ENCODE measurements around the gene IQGAP3. TPM values are rescaled to one million over a fixed set of nuclear protein-coding genes. Genes with fewer than 3 reads are reported as not detected.
A peak's percentile ranks its signal among the peaks of the same experiment; 100 is the strongest.

The IQGAP3 gene
- polyA plus RNA-seq, 1 donor from 2014 or later: not detected

GRCh38 chr1:156593661-156593989 lies 21.3 kb upstream of the IQGAP3 start:
- Histone ChIP-seq H3K36me3 (ENCODE audit: insufficient read depth, low read length) (no peaks in the 10 kb centered on the region), H3K9me2 (ENCODE audit: insufficient read depth, low read length) (no peaks in the 10 kb centered on the region), H3K27ac (ENCODE audit: low read length) (peak overlapping the region; percentile 84), H3K9ac (ENCODE audit: low read length) (peak overlapping the region; percentile 17), H3K27me3 (ENCODE audit: insufficient read depth, low read depth, low read length) (no peaks in the 10 kb centered on the region), H4K20me1 (ENCODE audit: insufficient read depth) (no peaks in the 10 kb centered on the region), H2AFZ (ENCODE audit: low read depth, low read length) (no peak overlapping the region), H3K4me3 (ENCODE audit: low read length) (peak overlapping the region; percentile 86), H3K79me2 (replicated peaks; ENCODE audit: insufficient read depth, low read length) (no peaks in the 10 kb centered on the region), H3F3A (ENCODE audit: insufficient read depth, low read length, poor library complexity, severe bottlenecking) (no peaks in the 10 kb centered on the region), H3K9me3 (ENCODE audit: low read length) (no peaks in the 10 kb centered on the region), H3K4me2 (ENCODE audit: low read length) (no peak overlapping the region)
- TF ChIP-seq EZH2 (IDR thresholded peaks at IDR 0.05; ENCODE audit: borderline replicate concordance, insufficient read depth, low read length, poor library complexity, severe bottlenecking) (no peak), CTCF (IDR thresholded peaks at IDR 0.05; ENCODE audit: poor library complexity, severe bottlenecking) (no peak), SMC3 (conservative IDR thresholded peaks at IDR 0.05; ENCODE audit: poor library complexity) (no peak), POLR2AphosphoS5 (IDR thresholded peaks at IDR 0.05) (no peak), TAF1 (IDR thresholded peaks at IDR 0.05; ENCODE audit: low read depth) (no peak), RAD21 (conservative IDR thresholded peaks at IDR 0.05) (no peak), MXI1 (conservative IDR thresholded peaks at IDR 0.05; ENCODE audit: poor library complexity, severe bottlenecking) (no peak), EP300 (conservative IDR thresholded peaks at IDR 0.05; ENCODE audit: poor library complexity, severe bottlenecking) (no peak), REST (IDR thresholded peaks at IDR 0.05; ENCODE audit: borderline replicate concordance) (no peak)

- Histone ChIP-seq H3K79me2 (replicated peaks; ENCODE audit: insufficient read depth, low read length) (no peaks in the 10 kb centered on the region), H3K9me2 (ENCODE audit: insufficient read depth, low read length) (no peaks in the 10 kb centered on the region), H3K27me3 (ENCODE audit: insufficient read depth, low read depth, low read length) (no peaks in the 10 kb centered on the region), H3K36me3 (ENCODE audit: insufficient read depth, low read length) (no peaks in the 10 kb centered on the region), H3K27ac (ENCODE audit: low read length) (peak overlapping the region; percentile 84), H3K4me2 (ENCODE audit: low read length) (peak overlapping the region; percentile 43), H3K9me3 (ENCODE audit: low read length) (no peaks in the 10 kb centered on the region), H4K20me1 (ENCODE audit: insufficient read depth) (no peaks in the 10 kb centered on the region), H3K9ac (ENCODE audit: low read length) (peak overlapping the region; percentile 17), H3K4me3 (ENCODE audit: low read length) (peak overlapping the region; percentile 86), H3F3A (ENCODE audit: insufficient read depth, low read length, poor library complexity, severe bottlenecking) (no peaks in the 10 kb centered on the region), H2AFZ (ENCODE audit: low read depth, low read length) (no peak overlapping the region)
- no peak for TF ChIP-seq POLR2AphosphoS5 (IDR thresholded peaks at IDR 0.05)
- TF ChIP-seq MXI1 (conservative IDR thresholded peaks at IDR 0.05; ENCODE audit: poor library complexity, severe bottlenecking): no peak
- TF ChIP-seq RAD21 (conservative IDR thresholded peaks at IDR 0.05): no peak
- no peak for TF ChIP-seq TAF1 (IDR thresholded peaks at IDR 0.05; ENCODE audit: low read depth)
- no peak for TF ChIP-seq SMC3 (conservative IDR thresholded peaks at IDR 0.05; ENCODE audit: poor library complexity)
- no peak for TF ChIP-seq EZH2 (IDR thresholded peaks at IDR 0.05; ENCODE audit: borderline replicate concordance, insufficient read depth, low read length, poor library complexity, severe bottlenecking)
- TF ChIP-seq EP300 (conservative IDR thresholded peaks at IDR 0.05; ENCODE audit: poor library complexity, severe bottlenecking): no peak
These were observed 20.7 kb upstream of the IQGAP3 start for GRCh38 chr1:156592910-156593660.
